Trophoblast cell (in vitro differentiated cells and primary cell): ENCODE results near the gene HPD.

ENCODE experiments used
- DNase-seq, 2 donors: peaks; one replicate each; pipeline ENCODE4 v3.0.0-alpha.2; 2016
- H2AFZ ChIP-seq: 2 replicates; pipeline ENCODE4 v1.6.1; 2013; ENCODE audit warnings: low read length, moderate library complexity, mild to moderate bottlenecking; ENCODE audit not compliant: insufficient read depth, poor library complexity
- H2AK5ac ChIP-seq: 2 replicates; pipeline ENCODE4 v1.6.1; 2013; ENCODE audit warnings: mild to moderate bottlenecking, low read length
- H2BK120ac ChIP-seq: 2 replicates; pipeline ENCODE4 v1.6.1; 2013; ENCODE audit warnings: low read length, mild to moderate bottlenecking, moderate library complexity; ENCODE audit not compliant: insufficient read depth, poor library complexity
- H2BK12ac ChIP-seq: 2 replicates; pipeline ENCODE4 v1.6.1; 2013; ENCODE audit warnings: mild to moderate bottlenecking, low read length, moderate library complexity
- H2BK5ac ChIP-seq: 2 replicates; pipeline ENCODE4 v1.6.1; 2013; ENCODE audit warnings: low read length, low read depth, moderate library complexity, mild to moderate bottlenecking; ENCODE audit not compliant: poor library complexity
- H3K14ac ChIP-seq: 2 replicates; pipeline ENCODE4 v1.6.1; 2013; ENCODE audit warnings: mild to moderate bottlenecking, low read length
- H3K18ac ChIP-seq: 2 replicates; pipeline ENCODE4 v1.6.1; 2013; ENCODE audit warnings: mild to moderate bottlenecking, low read length
- H3K23ac ChIP-seq: 2 replicates; pipeline ENCODE4 v1.6.1; 2013; ENCODE audit warnings: low read length
- H3K27ac ChIP-seq: 2 replicates; pipeline ENCODE4 v1.5.1; 2013; ENCODE audit warnings: low read depth, mild to moderate bottlenecking, inconsistent platforms, low read length, moderate library complexity
- H3K27me3 ChIP-seq: 2 replicates; pipeline ENCODE4 v1.6.1; 2013; ENCODE audit warnings: inconsistent platforms, mild to moderate bottlenecking, low read length, moderate library complexity; ENCODE audit not compliant: insufficient read depth
- H3K36me3 ChIP-seq, 2 experiments: 1 replicate in 1 of 2; 2 replicates in 1 of 2; pipeline ENCODE4 v1.6.1; 2013; ENCODE audit warnings: low read length in 2 of 2, mild to moderate bottlenecking in 2 of 2, moderate library complexity in 1 of 2; ENCODE audit not compliant: insufficient read depth in 2 of 2, control insufficient read depth in 1 of 2
- H3K4ac ChIP-seq: 2 replicates; pipeline ENCODE4 v1.6.1; 2013; ENCODE audit warnings: low read depth, mild to moderate bottlenecking, low read length, moderate library complexity
- H3K4me1 ChIP-seq, 2 experiments: 1 replicate in 1 of 2; 2 replicates in 1 of 2; pipeline ENCODE4 v1.6.1; 2013; ENCODE audit warnings: low read length in 2 of 2, mild to moderate bottlenecking in 2 of 2, moderate library complexity in 1 of 2; ENCODE audit not compliant: insufficient read depth in 2 of 2, control insufficient read depth in 1 of 2
- H3K4me2 ChIP-seq: 2 replicates; pipeline ENCODE4 v1.6.1; 2013; ENCODE audit warnings: inconsistent platforms, mild to moderate bottlenecking, low read length, moderate library complexity
- H3K4me3 ChIP-seq: 2 replicates; pipeline ENCODE4 v1.5.1; 2013; ENCODE audit warnings: mild to moderate bottlenecking, low read depth, low read length, inconsistent platforms
- H3K79me1 ChIP-seq: one replicate; pipeline ENCODE4 v1.6.1; 2013; ENCODE audit warnings: low read length
- H3K79me2 ChIP-seq: 2 replicates; pipeline ENCODE4 v1.6.1; 2013; ENCODE audit warnings: low read length, mild to moderate bottlenecking; ENCODE audit not compliant: control insufficient read depth, insufficient read depth, poor library complexity
- H3K9ac ChIP-seq: 2 replicates; pipeline ENCODE4 v1.6.1; 2013; ENCODE audit warnings: mild to moderate bottlenecking, low read length
- H3K9me3 ChIP-seq: 2 replicates; pipeline ENCODE4 v1.6.1; 2013; ENCODE audit warnings: low read depth, mild to moderate bottlenecking, control low read depth, inconsistent platforms, low read length; ENCODE audit not compliant: insufficient read depth
- H4K12ac ChIP-seq: 2 replicates; pipeline ENCODE4 v1.6.1; 2013; ENCODE audit warnings: low read depth, mild to moderate bottlenecking, low read length, moderate library complexity
- H4K8ac ChIP-seq: 2 replicates; pipeline ENCODE4 v1.6.1; 2013; ENCODE audit warnings: low read depth, mild to moderate bottlenecking, low read length, moderate library complexity
- H4K91ac ChIP-seq: one replicate; pipeline ENCODE4 v1.6.1; 2013; ENCODE audit warnings: low read depth, mild to moderate bottlenecking, low read length, moderate library complexity
- WGBS: extraction: QIAGEN DNeasy Blood & Tissue Kit; methylation state at CpG from one replicate; pipeline ENCODE4 v1.1.7; 2013; ENCODE audit warnings: missing lambda C conversion rate; ENCODE audit not compliant: insufficient read length, insufficient coverage; ENCODE audit errors: extremely low coverage; 5-methylcytosine and 5-hydroxymethylcytosine counted together

HPD gene

DNA sequence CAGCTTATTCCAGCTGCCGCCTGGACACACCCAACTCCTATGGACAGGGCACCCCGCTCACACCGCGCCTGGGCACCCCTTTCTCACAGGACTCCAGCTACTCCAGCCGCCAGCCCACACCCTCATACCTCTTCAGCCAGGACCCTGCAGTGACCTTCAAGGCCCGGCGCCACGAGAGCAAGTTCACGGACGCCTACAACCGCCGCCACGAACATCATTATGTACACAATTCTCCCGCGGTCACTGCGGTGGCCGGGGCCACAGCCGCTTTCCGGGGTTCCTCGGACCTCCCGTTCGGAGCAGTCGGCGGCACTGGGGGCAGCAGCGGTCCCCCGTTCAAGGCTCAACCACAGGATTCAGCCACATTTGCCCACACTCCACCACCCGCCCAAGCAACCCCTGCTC is 48.9 kb downstream of the HPD start:
- no CpG with 5 or more reads among the region's 27 CpGs for WGBS
- no peak overlapping the region for H4K8ac ChIP-seq
- H3K4me1 ChIP-seq, result peaks cover 21 to 28% of the 10 kb centered on the region in 2 experiments
- no peak overlapping the region for H2BK120ac ChIP-seq
- no peaks in the 10 kb centered on the region for H3K27me3 ChIP-seq
- H2BK5ac ChIP-seq, result no peak overlapping the region
- peak overlapping the region; percentile 44 for H3K4ac ChIP-seq
- H3K14ac ChIP-seq, result no peak overlapping the region
- no peak overlapping the region for H3K27ac ChIP-seq
- peaks cover 3% of the 10 kb centered on the region for H3K79me1 ChIP-seq
- no peaks in the 10 kb centered on the region for H3K9me3 ChIP-seq
- no peak overlapping the region for H2BK12ac ChIP-seq
- peaks cover 11% of the 10 kb centered on the region for H3K79me2 ChIP-seq
- H4K12ac ChIP-seq, result no peak overlapping the region
- no peak overlapping the region for H3K23ac ChIP-seq
- H3K18ac ChIP-seq, result no peak overlapping the region
- H3K36me3 ChIP-seq, result peaks cover 53 to 54% of the 10 kb centered on the region in 2 experiments
- H2AK5ac ChIP-seq, result no peak overlapping the region
- no peak overlapping the region for H3K9ac ChIP-seq
- DNase-seq, result no peak
- H4K91ac ChIP-seq, result no peak overlapping the region
- H2AFZ ChIP-seq, result no peak overlapping the region
- H3K4me3 ChIP-seq, result no peak overlapping the region
- no peak overlapping the region for H3K4me2 ChIP-seq

DNA sequence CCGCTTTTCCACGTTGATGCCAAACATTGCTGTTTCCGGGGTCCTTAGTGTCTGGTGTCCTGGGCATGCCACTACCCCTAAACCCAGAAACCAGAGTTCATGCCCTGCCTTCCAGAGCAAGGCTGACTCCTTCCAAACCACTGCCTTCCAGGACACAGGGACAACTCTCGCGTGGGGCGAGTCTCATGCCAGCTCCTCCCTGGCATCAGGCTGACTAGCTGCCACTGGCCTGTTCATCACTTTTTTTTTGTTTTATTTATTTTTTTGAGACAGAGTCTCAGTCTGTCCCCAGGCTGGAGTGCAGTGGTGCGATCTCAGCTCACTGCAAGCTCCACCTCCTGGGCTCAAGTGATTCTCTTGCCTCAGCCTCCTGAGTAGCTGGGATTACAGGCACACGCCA is 50.0 kb downstream of the HPD start:
- H2BK120ac ChIP-seq, result no peak overlapping the region
- no peak overlapping the region for H4K12ac ChIP-seq

DNA sequence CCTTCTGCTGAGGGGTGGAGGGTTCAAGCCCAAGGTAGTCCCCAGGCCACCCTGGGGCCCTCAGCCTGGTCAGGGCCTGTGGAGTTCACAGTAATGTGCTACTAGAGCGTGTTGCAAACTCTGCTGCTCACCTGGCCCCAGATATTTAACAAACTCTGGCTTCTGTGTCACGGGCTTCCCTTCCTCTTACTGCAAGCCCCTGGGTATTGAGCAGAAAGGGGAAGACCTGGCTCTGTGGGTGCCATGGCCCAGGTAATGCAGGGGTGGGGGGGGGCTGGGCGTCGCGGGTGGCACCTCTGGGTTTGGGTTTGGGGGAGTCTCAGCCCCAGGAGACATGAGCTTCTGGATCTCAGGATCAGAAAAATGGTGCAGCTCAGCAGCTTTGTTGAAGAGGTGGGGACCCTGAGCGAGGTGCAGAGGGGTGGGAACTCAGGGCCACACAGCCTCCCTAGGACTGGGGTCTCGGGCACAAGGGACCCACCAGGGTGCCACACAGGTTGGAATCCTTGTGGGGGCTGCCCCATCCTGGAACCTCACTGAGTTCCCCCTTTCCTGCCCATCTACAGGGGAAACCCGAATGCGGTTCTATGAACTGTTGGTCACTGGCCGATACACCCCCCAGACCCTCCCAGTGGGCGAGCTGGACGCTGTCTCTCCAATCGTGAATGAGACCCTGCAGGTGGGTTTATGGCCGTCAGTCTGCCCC is 50.9 kb downstream of the HPD start:
- no peak overlapping the region for H3K23ac ChIP-seq
- no peak overlapping the region for H4K91ac ChIP-seq
- no peak overlapping the region for H3K18ac ChIP-seq
- no CpG with 5 or more reads among the region's 14 CpGs for WGBS
- no peak overlapping the region for H2BK12ac ChIP-seq
- no peak for DNase-seq
- peaks cover 39 to 42% of the 10 kb centered on the region in 2 experiments for H3K36me3 ChIP-seq
- no peak overlapping the region for H4K12ac ChIP-seq
- H2BK120ac ChIP-seq, result no peak overlapping the region
- no peak overlapping the region for H2AFZ ChIP-seq
- no peak overlapping the region for H2AK5ac ChIP-seq
- H3K27me3 ChIP-seq, result no peaks in the 10 kb centered on the region
- no peak overlapping the region for H3K4me2 ChIP-seq
- H3K4me3 ChIP-seq, result no peak overlapping the region
- H3K79me1 ChIP-seq, result peaks cover 16% of the 10 kb centered on the region
- H2BK5ac ChIP-seq, result no peak overlapping the region
- H4K8ac ChIP-seq, result no peak overlapping the region
- H3K14ac ChIP-seq, result no peak overlapping the region
- H3K79me2 ChIP-seq, result peaks cover 18% of the 10 kb centered on the region
- H3K4ac ChIP-seq, result no peak overlapping the region
- no peak overlapping the region for H3K27ac ChIP-seq
- no peaks in the 10 kb centered on the region for H3K9me3 ChIP-seq
- no peak overlapping the region for H3K9ac ChIP-seq
- H3K4me1 ChIP-seq, result peaks cover 21 to 28% of the 10 kb centered on the region in 2 experiments

More for the DNA sequence above, 50.0 kb downstream of the HPD start:
- Histone ChIP-seq H3K4me2 (no peak overlapping the region), H3K14ac (no peak overlapping the region), H4K91ac (no peak overlapping the region), H2AK5ac (no peak overlapping the region), H2BK5ac (no peak overlapping the region), H3K23ac (no peak overlapping the region), H3K79me1 (peaks cover 9% of the 10 kb centered on the region), H3K36me3 (peaks cover 45 to 47% of the 10 kb centered on the region in 2 experiments), H3K18ac (no peak overlapping the region), H4K8ac (no peak overlapping the region), H2BK12ac (no peak overlapping the region), H3K9ac (no peak overlapping the region), H3K27ac (no peak overlapping the region), H3K9me3 (no peaks in the 10 kb centered on the region), H3K4ac (no peak overlapping the region), H3K4me1 (peaks cover 21 to 28% of the 10 kb centered on the region in 2 experiments), H3K4me3 (no peak overlapping the region), H3K79me2 (peaks cover 17% of the 10 kb centered on the region), H3K27me3 (no peaks in the 10 kb centered on the region), H2AFZ (no peak overlapping the region)
- no CpG with 5 or more reads among the region's 8 CpGs for WGBS
- no peak for DNase-seq

DNA sequence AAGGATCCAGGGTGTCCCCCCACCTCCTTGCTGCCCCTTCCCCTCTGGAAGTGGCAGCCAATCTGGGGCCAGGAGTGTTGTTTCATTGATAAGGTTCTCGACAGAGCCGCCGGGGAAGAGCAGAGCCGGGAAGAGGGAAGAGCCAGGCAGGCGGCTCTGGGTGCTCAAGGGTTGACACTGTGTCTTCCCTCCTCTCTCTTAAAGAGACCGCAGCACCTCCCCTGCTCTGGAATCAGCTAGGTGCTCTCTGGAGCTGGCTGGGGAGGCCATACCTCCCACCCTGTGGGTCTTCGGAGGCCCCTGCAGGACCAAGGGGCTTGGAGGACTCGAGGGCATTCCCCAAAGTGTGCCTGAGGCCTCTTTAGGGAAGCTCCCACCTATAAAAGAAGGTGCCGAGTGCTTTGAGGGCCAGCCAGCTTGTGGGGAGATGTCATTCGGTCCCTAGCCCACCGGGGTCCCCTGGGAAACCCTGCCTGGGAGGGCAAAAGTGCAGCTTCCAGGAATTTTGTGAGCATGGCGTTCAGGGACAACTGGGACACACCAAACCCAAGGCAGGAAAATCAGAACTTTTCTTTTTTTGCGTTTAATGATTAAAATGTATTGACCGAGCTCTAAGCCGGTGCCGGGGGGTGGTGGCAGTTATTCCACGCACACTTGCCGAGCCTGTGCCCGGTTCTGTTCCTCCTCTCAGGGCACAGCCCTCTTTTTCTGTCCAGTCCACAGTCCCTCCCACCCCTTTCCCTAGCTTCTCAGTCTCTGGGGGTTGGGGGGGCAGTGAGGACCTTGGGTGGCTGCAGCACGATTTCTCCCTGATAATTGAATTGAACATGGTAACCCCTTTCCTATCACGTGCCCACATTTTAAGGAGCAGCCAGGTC is 51.9 kb downstream of the HPD start:
- H3K27ac ChIP-seq, result no peak overlapping the region
- no peaks in the 10 kb centered on the region for H3K9me3 ChIP-seq
- H3K14ac ChIP-seq, result no peak overlapping the region
- H3K4ac ChIP-seq, result peak overlapping the region; percentile 65
- H3K9ac ChIP-seq, result no peak overlapping the region
- H2AK5ac ChIP-seq, result no peak overlapping the region
- H3K79me1 ChIP-seq, result peaks cover 19% of the 10 kb centered on the region
- H3K79me2 ChIP-seq, result peaks cover 19% of the 10 kb centered on the region
- no peak overlapping the region for H3K18ac ChIP-seq
- DNase-seq, result no peak
- peaks cover 18 to 23% of the 10 kb centered on the region in 2 experiments for H3K4me1 ChIP-seq
- H2BK5ac ChIP-seq, result no peak overlapping the region
- no peak overlapping the region for H3K4me3 ChIP-seq
- peaks cover 39 to 42% of the 10 kb centered on the region in 2 experiments for H3K36me3 ChIP-seq
- H3K27me3 ChIP-seq, result no peaks in the 10 kb centered on the region
- H4K8ac ChIP-seq, result no peak overlapping the region
- no peak overlapping the region for H4K91ac ChIP-seq
- H2BK120ac ChIP-seq, result no peak overlapping the region
- no peak overlapping the region for H2BK12ac ChIP-seq
- peak overlapping the region; percentile 44 for H3K4me2 ChIP-seq
- no peak overlapping the region for H2AFZ ChIP-seq
- no peak overlapping the region for H3K23ac ChIP-seq
- no peak overlapping the region for H4K12ac ChIP-seq
- no CpG with 5 or more reads among the region's 21 CpGs for WGBS
